ENCODE measurements around the gene CRTC3.
"Not testable (repeated sequence)": the region's sequence is repeated elsewhere in the genome, so short reads cannot be mapped to it uniquely, and the experiment has no call there.

Gene CRTC3

DNA sequence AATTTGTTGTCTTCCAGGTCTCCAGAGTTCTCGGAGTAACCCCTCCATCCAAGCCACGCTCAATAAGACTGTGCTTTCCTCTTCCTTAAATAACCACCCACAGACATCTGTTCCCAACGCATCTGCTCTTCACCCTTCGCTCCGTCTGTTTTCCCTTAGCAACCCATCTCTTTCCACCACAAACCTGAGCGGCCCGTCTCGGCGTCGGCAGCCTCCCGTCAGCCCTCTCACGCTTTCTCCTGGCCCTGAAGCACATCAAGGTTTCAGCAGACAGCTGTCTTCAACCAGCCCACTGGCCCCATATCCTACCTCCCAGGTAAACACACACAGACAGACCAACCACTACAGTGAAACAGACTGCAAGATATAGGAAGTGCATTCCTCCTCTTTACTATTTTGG lies 99.5 kb downstream of the CRTC3 start:
- DNase-seq: no peak

DNA sequence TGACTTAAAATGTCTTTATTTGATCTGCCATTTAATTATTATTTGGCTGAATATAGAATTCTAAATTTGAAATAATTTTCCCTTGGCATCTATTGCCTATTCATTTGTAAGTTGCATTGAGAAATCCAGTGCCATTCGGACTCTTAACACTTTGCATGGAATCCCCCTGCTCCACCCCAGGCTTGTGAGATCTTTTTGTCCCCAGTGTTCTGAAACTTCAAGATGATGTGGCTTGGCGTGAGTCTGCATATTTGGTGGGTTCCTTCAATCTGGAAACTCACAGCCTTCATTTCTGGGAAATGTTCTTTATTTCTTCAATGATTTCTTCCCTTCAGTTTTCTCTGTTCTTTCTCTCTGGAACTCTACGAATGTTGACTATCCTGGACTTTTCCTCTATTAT lies 103.6 kb downstream of the CRTC3 start:
- DNase-seq: no peak

DNA sequence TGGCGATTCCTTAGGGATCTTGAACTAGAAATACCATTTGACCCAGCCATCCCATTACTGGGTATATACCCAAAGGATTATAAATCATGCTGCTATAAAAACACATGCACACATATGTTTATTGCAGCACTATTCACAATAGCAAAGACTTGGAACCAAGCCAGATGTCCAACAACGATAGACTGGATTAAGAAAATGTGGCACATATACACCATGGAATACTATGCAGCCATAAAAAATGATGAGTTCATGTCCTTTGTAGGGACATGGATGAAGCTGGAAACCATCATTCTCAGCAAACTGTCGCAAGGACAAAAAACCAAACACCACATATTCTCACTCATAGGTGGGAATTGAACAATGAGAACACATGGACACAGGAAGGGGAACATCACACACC lies 107.3 kb downstream of the CRTC3 start:
- not testable (repeated sequence) for DNase-seq

DNA sequence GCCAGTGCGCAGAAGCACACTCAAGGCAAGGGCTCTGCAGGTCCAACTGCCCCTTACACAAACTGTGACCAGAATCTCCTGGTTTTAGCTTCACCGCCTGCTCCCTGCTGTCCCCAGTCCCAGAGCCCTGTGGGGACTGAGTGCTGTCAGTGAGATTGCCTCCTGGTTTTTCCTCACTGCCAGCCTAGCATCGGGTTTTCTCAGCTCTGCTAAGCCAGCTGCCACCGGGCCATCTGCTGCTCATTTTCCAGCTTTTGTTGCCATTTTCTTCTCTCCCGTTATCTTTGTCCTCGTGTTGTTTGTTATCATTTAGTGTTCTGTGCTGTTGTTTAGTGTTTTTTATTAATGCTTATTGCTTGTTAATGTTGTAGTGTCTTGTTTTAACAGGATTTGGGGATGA lies 108.0 kb downstream of the CRTC3 start:
- DNase-seq: no peak

DNA sequence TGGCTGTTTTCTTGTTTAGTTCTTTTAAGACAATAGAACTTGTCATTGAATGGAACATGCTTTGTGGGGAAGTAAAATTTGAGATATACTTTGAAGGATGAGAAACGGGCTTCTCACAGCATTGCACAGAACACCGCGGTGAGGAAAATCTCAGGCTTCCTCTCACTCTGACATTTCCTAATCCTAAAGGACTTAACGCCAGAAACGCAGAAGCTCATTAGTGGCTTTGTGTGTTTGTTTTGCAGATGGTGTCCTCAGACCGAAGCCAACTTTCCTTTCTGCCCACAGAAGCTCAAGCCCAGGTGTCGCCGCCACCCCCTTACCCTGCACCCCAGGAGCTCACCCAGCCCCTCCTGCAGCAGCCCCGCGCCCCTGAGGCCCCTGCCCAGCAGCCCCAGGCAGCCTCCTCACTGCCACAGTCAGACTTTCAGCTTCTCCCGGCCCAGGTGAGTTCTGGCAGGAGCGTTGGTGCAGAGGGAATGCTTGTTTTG lies 108.5 kb downstream of the CRTC3 start:
- DNase-seq: no peak

DNA sequence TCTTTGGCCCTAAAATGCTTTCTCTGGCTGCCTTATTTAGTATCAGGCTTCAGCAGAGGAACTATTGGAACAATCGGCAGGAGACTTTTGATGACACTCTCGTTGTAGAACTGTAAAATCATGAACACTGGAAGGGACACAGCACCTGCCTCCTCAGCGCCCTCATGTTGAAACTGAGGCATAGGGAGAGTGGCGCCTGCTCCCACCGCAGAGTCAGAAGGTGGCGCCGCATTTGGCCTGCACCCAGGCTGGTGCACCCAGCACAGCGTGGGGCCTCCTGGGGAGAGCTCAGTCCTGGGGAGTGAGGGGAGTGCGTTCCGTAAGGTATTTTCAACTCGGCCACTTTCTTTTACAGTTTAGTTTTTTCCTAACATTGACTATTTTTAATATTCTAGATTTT lies 109.2 kb downstream of the CRTC3 start:
- DNase-seq: no peak

DNA sequence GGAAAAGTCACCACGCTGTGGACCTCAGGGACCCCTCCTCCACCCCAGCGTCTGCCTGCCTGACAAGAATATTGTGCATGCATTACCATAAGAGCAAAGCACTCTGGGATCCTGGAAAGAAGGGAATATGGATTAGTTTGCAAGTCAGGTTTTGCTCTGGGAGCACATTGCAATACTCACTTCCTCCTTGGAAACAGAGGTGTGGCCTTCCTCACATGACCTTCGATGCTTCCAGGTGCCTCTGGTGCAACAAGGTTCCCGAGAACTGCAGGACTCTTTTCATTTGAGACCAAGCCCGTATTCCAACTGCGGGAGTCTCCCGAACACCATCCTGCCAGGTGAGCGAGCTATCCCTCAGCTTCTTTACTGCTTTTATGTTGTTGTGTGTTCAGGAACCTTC lies 111.1 kb downstream of the CRTC3 start:
- DNase-seq: no peak

DNA sequence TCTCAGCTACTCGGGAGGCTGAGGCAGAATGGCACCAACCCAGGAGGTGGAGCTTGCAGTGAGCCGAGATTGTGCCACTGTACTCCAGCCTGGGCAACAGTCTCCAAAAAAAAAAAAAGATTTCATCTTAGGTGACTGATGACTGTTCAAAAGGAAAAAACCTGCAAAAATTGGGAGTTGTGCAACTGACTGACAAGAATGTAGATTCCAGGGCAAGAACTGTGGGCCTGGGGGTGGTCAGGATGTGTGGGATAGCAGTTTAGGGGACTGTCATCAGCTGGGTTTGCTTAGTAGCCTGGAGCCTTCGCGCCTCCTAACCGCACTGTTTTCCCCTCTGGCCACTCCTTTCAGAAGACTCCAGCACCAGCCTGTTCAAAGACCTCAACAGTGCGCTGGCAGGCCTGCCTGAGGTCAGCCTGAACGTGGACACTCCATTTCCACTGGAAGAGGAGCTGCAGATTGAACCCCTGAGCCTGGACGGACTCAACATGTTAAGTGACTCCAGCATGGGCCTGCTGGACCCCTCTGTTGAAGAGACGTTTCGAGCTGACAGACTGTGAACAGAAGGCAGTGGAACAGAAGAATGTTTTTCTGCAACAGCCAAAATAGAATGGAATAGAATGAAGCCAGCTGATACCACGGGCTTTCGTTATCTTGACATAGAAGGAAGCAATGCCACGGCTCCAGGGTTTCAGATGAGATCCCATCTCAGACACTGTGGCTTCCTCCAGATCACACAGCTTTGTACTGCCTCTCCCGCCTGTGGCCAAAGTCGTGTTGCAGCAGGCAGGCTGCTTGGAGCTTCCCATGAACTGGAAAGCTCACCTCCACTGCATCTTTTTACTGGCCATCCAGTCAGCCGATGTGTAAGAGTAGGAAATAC lies 112.1 kb downstream of the CRTC3 start:
- no peak for DNase-seq

DNA sequence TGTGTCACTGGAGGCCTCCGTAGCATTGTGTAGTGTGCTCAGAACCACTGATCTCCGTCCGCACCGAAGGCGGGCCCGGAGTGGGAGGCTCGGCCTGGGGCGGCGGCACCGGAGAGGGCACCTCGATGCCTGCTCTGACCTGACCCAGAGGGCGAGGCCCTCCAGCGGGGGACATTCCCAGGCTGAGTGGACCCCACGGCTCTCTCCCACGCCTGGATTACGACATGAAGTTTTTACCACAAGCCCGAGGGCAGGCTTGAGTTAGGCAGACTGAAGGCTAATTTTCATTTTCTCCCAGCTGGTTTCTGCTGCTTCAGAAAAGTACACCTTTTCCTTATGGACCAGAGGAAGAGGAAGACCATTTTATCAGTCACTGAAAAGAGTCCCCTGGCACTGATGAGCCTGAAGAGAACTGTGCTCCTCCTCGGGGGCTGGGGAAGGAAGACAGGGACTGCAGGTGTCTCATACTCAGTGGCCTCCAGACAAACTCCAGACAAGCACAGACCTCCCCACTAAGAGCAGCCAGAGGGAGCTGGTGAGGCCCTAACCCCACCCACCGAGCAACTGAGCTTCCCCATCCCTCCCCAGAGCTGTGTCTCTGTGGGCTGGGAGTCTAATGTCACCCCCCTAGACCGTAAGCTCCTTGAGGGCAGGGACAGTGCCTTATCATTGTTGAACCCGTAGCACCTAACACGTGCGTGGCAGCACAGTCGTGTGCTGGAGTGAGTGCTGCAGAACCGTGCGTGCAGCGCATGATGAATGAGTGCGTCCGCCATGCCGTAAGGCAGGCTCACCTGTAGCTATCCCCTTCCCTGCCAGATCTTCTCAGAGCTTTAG lies 113.0 kb downstream of the CRTC3 start:
- DNase-seq: no peak

DNA sequence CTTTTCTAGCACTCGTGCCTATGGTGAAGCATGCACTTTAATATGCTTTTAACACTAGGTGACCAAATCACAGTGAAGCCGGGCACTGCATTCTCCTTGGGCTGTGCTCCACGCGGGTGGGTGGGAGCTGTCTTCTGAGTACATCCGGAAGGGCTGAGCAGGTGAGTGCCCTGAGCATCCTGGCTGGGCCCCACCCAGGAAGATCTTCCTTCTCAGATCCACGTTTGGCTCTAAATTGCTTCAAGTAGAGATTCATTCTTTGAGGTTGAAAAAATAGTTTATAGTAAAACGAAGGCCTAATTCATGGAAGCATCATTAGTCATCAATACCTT lies 113.5 kb downstream of the CRTC3 start:
- DNase-seq: no peak

DNA sequence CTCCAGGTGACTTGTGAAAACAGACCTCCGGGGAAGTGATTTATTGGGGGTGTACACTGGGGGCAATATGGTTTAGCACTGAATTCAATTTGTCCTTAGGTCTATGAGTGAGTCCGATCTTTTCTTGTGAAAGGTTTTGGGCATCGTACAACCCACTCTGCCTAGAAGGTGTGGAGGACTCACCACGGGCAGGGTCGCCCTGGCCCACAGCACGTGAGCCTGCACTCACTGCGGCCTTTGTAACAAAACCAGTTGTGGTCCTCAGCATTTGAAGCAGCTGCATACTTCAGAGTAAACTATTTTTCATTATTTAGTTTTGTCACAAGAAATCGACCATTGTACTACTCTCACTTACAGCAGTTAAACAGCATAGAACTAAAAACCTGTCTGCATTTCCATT lies 114.8 kb downstream of the CRTC3 start:
- no peak for DNase-seq

DNA sequence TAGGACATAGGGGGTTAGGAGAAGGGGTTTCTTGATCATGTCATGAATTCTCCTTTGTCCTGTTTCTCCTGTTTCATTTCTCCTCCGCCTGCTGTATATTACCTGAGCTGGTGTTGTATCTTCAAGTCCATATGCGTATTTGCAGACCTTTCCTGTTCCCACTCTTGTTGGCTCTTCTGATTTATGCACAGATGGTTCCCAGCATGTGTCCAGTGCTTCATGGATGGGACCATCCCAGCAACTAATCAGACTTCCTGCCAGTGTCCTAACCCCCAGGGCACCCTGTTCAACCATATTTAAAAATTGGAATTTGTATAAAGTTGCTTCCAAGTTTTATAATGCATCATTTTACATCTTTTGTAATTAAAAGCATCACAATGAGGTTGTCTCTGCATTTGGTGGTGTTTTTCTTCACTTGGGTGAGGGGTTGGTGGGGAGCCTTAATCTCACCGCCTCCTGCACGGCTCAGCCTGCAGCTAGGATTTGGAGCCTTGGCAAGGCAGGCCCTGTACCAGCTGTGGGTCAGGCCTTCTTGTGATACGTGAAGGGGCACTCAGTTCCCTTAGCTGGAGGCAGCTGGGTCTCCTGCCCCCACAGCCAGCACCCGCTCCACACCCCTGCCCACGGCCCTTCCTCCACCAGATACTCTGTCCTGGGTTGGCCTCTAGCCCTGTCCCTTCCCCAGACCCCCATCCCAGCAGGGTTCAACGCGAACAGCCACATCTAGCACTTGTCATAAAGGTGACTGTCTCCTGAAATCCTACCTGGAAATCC lies 115.4 kb downstream of the CRTC3 start:
- DNase-seq: no peak

DNA sequence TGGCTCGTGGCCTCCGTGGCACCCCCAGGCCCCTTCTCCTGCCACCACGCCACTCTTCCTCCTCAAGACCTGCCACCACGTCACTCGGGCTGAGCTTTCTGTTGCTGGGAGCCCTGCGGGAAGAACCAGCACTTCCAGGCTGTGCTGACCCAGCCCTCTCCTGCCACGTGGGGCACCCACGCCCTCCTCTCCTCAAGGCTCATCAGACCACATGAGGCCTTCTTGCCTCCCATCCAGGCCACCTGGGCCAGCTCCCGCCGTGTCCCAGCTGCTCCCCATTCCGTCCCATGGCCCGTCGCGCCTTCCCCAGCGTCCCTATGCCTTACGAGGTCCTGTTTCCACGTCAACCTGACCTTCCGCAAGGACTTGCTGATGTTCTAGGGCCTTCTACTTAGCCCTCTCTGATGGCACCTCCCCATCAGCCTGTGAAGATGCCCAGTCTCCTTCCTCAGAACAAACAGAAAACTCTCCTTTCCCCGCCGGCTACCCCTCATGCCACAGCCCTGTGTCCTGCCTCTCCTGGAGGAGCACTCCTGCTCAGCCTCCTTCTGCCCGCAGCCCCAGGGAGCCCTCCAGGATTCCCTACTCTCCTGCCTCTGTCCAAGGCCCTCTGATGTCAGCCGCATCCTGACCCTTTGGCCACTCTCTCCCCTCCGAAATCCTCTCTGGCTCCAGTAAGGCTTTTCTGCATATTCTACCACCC lies 116.3 kb downstream of the CRTC3 start:
- DNase-seq: no peak

DNA sequence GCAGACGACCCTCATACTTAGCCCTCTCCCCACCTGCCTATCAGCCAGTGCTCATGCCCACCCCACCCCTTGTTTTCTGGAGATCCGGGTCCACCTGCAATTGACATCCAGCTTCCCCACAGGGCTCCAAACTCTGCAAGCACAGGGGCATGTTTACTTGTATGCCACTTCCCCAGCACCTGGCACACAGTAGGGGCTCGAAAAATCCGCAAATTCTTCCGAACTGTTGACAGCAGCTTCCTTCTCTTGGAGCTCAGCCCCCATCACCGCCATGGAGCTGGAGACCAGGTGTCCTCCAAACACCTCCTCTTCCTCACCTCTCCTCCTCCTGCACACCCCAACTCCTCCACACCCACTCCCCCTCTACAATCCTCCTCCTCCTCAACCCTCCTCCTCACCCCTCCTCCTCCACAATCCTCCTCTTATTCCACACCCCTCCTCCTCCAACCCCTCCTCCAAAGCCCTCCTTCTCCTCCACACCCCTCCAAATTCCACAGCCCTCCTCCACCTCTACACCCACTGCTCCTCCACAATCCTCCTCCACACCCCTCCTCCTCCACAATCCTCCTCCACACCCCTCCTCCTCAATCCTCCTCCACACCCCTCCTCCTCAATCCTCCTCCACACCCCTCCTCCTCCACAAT lies 117.1 kb downstream of the CRTC3 start:
- no peak for DNase-seq

DNA sequence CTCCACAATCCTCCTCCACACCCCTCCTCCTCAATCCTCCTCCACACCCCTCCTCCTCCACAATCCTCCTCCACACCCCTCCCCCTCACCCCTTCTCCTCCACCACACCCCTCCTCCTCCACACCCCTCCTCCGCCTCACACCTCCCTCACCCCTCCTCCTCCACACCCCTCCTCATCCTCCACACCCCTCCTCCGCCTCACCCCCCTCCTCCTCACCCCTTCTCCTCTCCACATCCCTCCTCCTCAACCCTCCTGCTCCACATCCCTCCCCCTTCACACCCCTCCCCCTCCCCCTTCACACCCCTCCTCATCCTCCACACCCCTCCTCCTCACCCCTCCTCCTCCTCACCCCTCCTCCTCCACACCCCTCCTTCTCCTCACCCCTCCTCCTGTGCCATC lies 117.6 kb downstream of the CRTC3 start:
- DNase-seq: no peak

DNA sequence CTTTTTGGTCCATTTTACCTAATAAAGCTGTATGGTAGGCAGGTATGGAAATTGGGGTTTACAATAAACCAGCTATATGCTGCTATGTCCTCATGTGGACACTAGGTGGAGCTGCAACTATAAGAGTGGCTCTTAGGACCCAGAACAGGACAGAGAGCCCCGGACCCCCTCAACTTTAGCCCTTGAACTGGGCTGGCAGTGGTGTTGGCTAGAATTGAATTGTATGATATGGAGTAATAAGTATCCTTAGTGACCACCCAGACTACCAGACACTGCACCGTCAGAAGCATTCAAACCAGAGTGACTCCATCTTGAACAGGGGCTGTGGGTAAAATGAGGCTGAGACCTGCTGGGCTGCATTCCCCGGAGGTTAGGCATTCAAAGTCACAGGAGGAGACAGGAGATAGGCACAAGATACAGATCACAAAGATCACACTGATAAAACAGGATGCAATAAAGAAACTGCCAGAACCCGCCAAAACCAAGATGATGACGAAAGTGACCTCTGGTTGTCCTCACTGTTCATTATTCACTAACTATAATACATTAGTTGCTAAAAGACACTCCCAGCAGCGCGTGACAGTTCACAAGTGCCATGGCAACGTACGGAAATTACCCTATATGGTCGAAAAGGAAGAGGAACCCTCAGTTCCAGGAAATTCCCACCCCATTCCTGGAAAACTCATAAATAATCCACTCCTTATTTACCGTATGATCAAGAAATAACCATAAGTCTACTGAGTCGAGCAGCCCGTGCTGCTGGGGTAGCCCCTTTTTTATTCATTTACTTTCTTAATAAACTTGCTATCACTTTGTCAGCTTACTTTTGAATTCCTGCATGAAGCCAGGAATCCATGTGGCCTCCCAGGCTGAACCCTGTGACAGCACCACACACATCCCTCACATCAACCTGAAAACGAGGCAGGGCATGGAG lies 118.7 kb downstream of the CRTC3 start:
- peak; percentile 78 for DNase-seq

DNA sequence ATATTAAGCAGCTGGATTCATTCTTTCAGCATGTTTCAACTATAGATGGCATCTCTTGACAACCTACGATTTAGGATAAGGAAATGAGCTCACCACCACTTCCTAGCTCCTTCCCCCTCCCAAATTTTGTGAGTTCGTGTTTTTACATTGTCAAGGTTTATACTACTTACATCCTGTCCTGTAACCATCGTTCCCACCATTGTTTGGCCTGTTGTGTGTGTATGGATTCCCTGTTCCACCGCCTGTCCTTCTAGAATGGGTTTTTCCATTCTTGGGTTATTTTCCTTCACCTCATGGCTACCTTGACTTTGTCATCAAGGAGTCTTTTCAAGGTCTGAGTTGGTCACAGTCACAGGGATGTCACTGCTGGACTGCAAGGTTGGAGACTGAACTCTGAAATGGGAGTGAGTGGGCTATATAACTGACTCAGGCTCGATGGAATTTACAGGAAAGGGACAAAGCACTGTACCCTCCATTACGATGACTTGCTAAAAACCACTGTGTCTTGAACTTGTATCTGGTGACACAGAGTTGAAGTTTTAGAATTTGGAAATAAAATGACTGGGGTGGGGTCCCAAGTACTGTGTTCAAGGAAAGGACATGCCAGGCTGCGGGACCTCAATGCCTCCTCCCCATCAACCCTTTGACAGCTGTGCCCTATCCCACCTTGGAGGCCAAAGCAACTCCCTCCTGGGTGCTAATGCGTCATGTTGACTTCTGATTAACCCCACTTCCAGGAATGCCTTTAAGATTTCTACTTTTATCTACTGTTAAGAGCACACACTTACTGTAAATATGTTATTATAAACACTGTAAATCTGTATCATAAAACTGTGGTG lies 120.6 kb downstream of the CRTC3 start:
- DNase-seq: no peak

DNA sequence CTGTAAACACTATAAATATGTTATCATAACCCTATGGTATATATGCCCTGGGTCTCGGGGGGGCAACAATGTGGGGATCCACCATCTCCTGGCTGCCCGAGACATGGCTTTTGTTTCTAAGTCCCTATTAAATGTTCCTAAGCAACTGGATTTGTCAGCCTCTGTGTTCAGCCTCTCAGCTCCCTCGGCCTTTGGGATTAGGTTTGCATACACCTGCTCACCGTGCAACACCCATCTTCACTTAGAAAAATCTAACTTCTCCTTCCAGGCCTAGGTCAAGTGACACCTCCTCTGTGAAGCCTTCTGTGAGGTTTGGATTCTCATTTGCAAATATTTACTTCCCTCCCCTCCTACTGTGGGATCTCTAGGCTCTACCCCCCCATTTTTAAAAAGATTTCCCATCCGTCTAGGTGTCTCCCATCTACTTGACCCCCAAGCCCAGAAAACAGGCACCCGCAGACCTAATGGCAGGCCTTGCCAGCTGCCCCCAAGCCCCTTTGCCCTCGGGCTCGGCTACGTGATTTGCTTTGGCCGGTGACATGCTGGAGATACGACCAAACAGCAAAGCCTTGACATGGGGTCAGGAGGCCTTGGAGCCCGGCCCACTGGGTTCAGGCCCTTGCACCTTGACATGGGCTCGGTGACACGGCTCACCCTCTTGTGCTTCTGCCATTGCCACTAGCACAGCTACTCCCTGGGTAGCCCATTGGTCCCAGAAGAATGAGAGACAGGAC lies 121.4 kb downstream of the CRTC3 start:
- DNase-seq: no peak
